Middle frontal gyrus (tissue), 1 donor: ENCODE data around the gene IWS1.
"Not testable (repeated sequence)": the region's sequence is repeated elsewhere in the genome, so short reads cannot be mapped to it uniquely, and the experiment has no call there.

Experiments used
- DNase-seq: peaks from one replicate; pipeline ENCODE4 v3.0.0-alpha.2; 2015; ENCODE audit warnings: low spot score; ENCODE audit errors: extremely low spot score

IWS1 gene

DNA sequence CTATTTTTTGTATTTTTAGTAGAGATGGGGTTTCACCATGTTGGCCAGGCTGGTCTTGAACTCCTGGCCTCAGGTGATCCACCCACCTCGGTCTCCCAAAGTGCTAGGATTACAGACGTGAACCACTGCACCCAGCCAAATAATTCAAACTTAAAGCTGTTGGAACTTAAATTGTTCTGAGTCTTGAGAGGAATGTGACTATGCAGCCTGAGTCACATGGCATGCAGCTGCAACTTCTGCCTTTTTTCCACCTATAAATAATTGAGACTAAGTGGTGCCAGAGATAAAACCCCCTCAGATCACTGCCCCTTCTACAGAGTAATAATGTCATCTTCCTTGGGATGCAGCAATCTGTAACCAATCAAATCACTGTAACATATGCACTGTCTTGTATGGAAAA lies 3.1 kb upstream of the IWS1 start:
- not testable (repeated sequence) for DNase-seq

GRCh38 chr2:127528487-127528886 lies 2.2 kb upstream of the IWS1 start:
- DNase-seq, result no peak

GRCh38 chr2:127527001-127527804 lies 914 bp upstream of the IWS1 start:
- no peak for DNase-seq

- DNase-seq, result no peak
Measured at GRCh38 chr2:127525691-127526131, 578 bp downstream of the IWS1 start.

DNA sequence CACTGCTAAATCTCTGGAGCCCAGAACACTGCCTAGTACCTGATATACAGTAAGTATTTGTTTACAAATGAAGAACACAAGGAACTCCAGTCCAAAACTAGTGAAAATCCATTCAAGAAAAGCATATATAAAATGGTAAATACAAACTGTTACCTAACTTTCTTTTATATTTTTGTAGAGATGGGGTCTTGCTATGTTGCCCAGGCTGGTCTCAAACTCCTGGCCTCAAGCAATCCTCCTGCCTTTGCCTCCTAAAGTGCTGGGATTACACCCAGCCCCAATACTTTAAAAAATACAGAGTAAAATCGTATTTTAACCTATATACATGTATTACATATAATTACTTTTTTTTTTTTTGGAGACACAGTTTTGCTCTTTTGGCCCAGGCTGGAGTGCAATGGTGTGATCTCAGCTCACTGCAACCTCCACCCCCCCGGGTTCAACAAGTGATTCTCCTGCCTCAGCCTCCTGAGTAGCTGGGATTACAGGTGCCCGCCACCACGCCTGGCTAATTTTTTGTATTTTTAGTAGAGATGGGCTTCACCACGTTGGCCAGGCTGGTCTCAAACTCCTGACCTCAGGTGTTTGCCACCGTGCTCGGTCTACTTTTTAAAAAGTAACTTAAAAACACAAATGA lies 2.0 kb downstream of the IWS1 start:
- DNase-seq, result not testable (repeated sequence)

- no peak for DNase-seq
Measured at GRCh38 chr2:127523269-127523939, 2.9 kb downstream of the IWS1 start.

DNA sequence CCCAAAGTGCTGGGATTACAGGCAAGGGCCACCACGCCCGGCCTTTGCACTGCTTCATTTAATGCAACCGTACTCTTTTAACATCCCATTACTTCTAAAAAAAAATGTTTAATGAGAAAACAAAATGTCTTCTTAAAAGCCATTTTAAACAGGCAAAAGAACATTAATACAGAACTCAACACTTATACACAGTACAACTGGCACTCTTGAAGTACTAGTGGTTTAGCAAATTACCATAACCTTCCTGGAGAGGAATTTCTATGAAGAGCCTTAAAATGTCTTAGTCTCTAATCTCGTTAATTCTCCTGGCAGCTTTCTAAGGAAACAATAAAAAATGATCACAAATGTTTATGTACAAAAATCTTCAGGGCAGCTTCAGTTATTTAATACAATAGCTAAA lies 5.9 kb downstream of the IWS1 start:
- DNase-seq, result no peak

- no peak for DNase-seq
Measured at GRCh38 chr2:127517465-127517864, 8.8 kb downstream of the IWS1 start.

GRCh38 chr2:127516041-127516762 lies 10.1 kb downstream of the IWS1 start:
- DNase-seq, result peak; percentile 40

GRCh38 chr2:127515383-127515915 lies 10.8 kb downstream of the IWS1 start:
- no peak for DNase-seq

DNA sequence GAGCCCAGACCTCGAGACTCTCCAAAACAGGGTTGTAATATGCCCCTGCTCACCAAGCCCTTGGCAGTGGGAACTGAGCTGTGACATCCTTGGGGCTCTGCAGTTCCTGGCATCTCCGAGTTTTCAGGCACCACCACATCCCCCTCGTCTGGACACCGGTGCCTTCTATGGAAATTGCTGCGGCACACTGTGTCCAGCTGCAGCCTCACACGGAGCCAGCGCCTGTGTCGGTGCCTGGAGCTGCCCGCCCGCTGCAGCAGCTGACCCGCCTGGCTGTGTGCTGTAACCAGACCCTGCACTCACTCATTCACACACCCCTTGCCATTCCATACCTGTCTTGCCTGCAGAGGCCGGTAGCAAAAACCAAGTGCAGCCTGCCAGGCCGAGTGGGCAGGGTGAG lies 11.8 kb downstream of the IWS1 start:
- no peak for DNase-seq

DNA sequence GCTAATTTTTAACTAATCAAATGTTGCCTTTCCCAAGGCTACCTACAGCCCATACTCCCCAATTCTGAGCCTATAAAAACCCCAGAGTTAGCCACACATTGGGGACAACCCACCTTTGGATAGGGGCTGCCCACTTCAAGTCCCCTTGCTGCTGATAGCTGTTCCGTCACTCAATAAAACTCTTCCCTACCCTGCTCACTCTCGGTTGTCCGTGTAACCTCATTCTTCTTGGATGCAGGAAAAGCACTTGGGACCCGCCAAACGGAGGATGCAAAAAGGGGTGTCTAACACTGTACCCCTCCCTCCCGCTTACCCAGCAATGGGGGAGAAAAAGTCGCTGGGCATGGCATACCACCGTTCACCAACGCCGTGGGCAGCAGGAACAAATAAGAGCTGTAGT lies 12.2 kb downstream of the IWS1 start:
- DNase-seq, result no peak

GRCh38 chr2:127512362-127512761 lies 13.9 kb downstream of the IWS1 start:
- DNase-seq, result no peak

DNA sequence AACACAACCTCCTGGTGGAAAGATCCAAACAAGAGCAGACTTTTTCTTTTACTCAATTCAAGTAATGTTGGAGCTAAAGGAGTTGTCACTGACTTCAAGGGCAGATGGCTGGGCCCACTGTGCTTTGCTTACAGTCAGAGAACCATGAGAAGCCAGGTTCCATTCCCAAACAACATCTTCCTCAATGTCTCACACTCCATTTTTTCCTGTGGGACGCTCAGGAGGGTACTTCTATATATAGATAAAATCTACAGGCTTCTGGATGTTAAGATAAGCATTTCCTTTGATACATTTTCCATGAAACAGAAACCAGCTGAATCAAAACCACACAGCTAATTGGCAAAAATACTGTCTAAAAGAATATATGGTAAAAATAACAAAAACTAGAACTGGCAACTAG lies 14.4 kb downstream of the IWS1 start:
- DNase-seq, result no peak

- no peak for DNase-seq
Measured at GRCh38 chr2:127511090-127511695, 15.1 kb downstream of the IWS1 start.

GRCh38 chr2:127510073-127510472 lies 16.2 kb downstream of the IWS1 start:
- no peak for DNase-seq

GRCh38 chr2:127508631-127509034 lies 17.7 kb downstream of the IWS1 start:
- DNase-seq, result peak; percentile 75

- DNase-seq, result no peak
Measured at GRCh38 chr2:127508023-127508630, 18.2 kb downstream of the IWS1 start.

- no peak for DNase-seq
Measured at GRCh38 chr2:127506510-127506909, 19.8 kb downstream of the IWS1 start.
